CD4-positive, CD25-positive, alpha-beta regulatory T cell (primary cell): ENCODE data around the gene TRIM9. TPM values are rescaled to one million over a fixed set of nuclear protein-coding genes. Genes with fewer than 3 reads are reported as not detected.

Experiments
- ATAC-seq, 2 donors: fragments of 150-1000 bp; cut with Tn5 transposase; one replicate each; pipeline ENCODE4 v1.10.0; 2021; ENCODE audit warnings: low read depth in 2 of 2, moderate number of reproducible peaks in 2 of 2, moderate library complexity in 1 of 2
- DNase-seq, 3 donors: peaks; one replicate each; pipeline versions ENCODE4 v3.0.0 to v3.0.0-alpha.2; 2012 to 2022; ENCODE audit warnings: mixed read lengths in 1 of 3
- H3K27ac ChIP-seq: one replicate; pipeline ENCODE4 v1.7.0; 2013; ENCODE audit warnings: mild to moderate bottlenecking, low read length; ENCODE audit not compliant: insufficient read depth, poor library complexity, severe bottlenecking
- H3K27me3 ChIP-seq: one replicate; pipeline ENCODE4 v1.7.0; 2013; ENCODE audit warnings: low read length; ENCODE audit not compliant: control insufficient read depth, insufficient read depth
- H3K36me3 ChIP-seq: one replicate; pipeline ENCODE4 v1.7.0; 2013; ENCODE audit warnings: mild to moderate bottlenecking, low read length, moderate library complexity; ENCODE audit not compliant: control insufficient read depth, insufficient read depth
- H3K4me1 ChIP-seq: 2 replicates; pipeline ENCODE4 v1.7.0; 2013; ENCODE audit warnings: mild to moderate bottlenecking, low read length; ENCODE audit not compliant: insufficient read depth, control insufficient read depth, poor library complexity, severe bottlenecking
- H3K4me3 ChIP-seq: one replicate; pipeline ENCODE4 v1.7.0; 2013; ENCODE audit warnings: low read depth, mild to moderate bottlenecking, low read length, moderate library complexity
- H3K9me3 ChIP-seq, 2 experiments: 1 replicate in 1 of 2; 2 replicates in 1 of 2; pipeline ENCODE4 v1.7.0; 2013; ENCODE audit warnings: low read length in 2 of 2, mild to moderate bottlenecking in 1 of 2, moderate library complexity in 1 of 2; ENCODE audit not compliant: control insufficient read depth in 2 of 2
- H3K27ac Mint-ChIP-seq, 3 donors: one replicate each; pipeline ENCODE4 v1.8.0; 2020 to 2022; ENCODE audit warnings: mild to moderate bottlenecking in 3 of 3, mixed read lengths in 3 of 3, moderate library complexity in 2 of 3
- H3K27me3 Mint-ChIP-seq: one replicate; pipeline ENCODE4 v1.8.0; 2022; ENCODE audit warnings: mild to moderate bottlenecking, mixed read lengths
- H3K36me3 Mint-ChIP-seq: one replicate; pipeline ENCODE4 v1.8.0; 2020; ENCODE audit warnings: mixed read lengths
- H3K4me1 Mint-ChIP-seq, 4 donors: one replicate each; pipeline ENCODE4 v1.8.0; 2020 to 2022; ENCODE audit warnings: mixed read lengths in 4 of 4, mild to moderate bottlenecking in 1 of 4
- H3K4me3 Mint-ChIP-seq, 4 donors: one replicate each; pipeline ENCODE4 v1.8.0; 2020 to 2022; ENCODE audit warnings: mild to moderate bottlenecking in 4 of 4, mixed read lengths in 4 of 4, moderate library complexity in 3 of 4
- H3K9me3 Mint-ChIP-seq, 7 donors: one replicate each; pipeline ENCODE4 v1.8.0; 2020 to 2022; ENCODE audit warnings: mixed read lengths in 7 of 7, mild to moderate bottlenecking in 3 of 7, moderate library complexity in 2 of 7
- polyA plus RNA-seq, 4 donors: library from polyadenylated mRNA; unstranded; fragments of 300-500 nt; fragmentation: Illumina TruSeq; gene quantifications; one replicate each; pipeline ENCODE4 v1.2.3, GENCODE V29; 2021
- total RNA-seq: library from RNA; stranded (reverse); gene quantifications from one replicate; pipeline ENCODE4 v1.2.3, GENCODE V29; 2022

The TRIM9 gene
- total RNA-seq (0.12 TPM), polyA plus RNA-seq (under 1 TPM in 3 of 4 donors, not detected in 1; 0.11 to 0.52 (median 0.17) TPM)

GRCh38 chr14:51094901-51095853 lies at the start of gene TRIM9:
Gene TRIM9, minus strand, starts transcription at chr14:51095105. Its CDS starts 166 bp downstream, at chr14:51094939.
- Mint-ChIP-seq H3K4me3 (peak within 1 kb of the TSS; percentile 89 to 94 (median 92)), H3K4me1 (peaks cover 0 to 25% (median 3%) of the 10 kb centered on the region in 4 donors), H3K36me3 (no peaks in the 10 kb centered on the region), H3K27me3 (peaks cover 61% of the 10 kb centered on the region), H3K9me3 (no peaks in the 10 kb centered on the region), H3K27ac (peak within 1 kb of the TSS in 2 of 3 donors; percentile 58 to 86)
- Histone ChIP-seq H3K4me1 (peaks cover 23% of the 10 kb centered on the region), H3K4me3 (peak within 1 kb of the TSS; percentile 64), H3K36me3 (no peaks in the 10 kb centered on the region), H3K9me3 (no peaks in the 10 kb centered on the region), H3K27me3 (peaks cover 22% of the 10 kb centered on the region), H3K27ac (no peak within 1 kb of the TSS)
- ATAC-seq (peak; percentile 93 to 97), DNase-seq (peak; percentile 77 to 96 (median 86))

DNA sequence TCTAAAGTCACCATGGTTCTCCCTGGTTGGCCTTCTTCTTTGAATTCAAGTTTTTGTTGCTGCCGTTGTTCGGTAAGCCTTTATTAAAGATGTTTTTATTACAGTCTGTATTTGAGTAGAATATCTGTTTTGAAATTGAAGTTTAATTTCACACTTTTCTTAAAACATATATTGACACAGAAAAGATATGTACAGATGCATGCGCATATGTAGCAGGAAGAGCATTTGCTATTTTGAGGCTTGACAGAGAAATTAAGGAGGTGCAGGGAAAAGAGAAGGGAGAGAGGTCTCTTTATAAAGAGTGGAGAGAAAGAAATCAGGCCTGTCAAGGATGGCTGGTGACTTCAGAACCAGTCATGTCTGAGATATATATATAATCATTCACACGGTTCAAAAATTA lies 46.0 kb upstream of the TRIM9 start:
- Histone ChIP-seq H3K36me3 (no peaks in the 10 kb centered on the region), H3K4me1 (no peaks in the 10 kb centered on the region), H3K27me3 (no peaks in the 10 kb centered on the region), H3K9me3 (peaks cover 0 to 1% of the 10 kb centered on the region in 2 experiments), H3K4me3 (no peak overlapping the region), H3K27ac (no peak overlapping the region)
- no peaks in the 10 kb centered on the region for H3K36me3 Mint-ChIP-seq
- H3K27me3 Mint-ChIP-seq: peaks cover 10% of the 10 kb centered on the region
- H3K4me3 Mint-ChIP-seq: no peak overlapping the region
- no peaks in the 10 kb centered on the region for H3K4me1 Mint-ChIP-seq
- DNase-seq (no peak), ATAC-seq (no peak)
- H3K27ac Mint-ChIP-seq: no peak overlapping the region
- peaks cover 0 to 6% (median 0%) of the 10 kb centered on the region in 7 donors for H3K9me3 Mint-ChIP-seq

- Histone ChIP-seq H3K4me3 (no peak overlapping the region), H3K36me3 (no peaks in the 10 kb centered on the region), H3K4me1 (no peaks in the 10 kb centered on the region), H3K27me3 (no peaks in the 10 kb centered on the region), H3K9me3 (peaks cover 0 to 1% of the 10 kb centered on the region in 2 experiments), H3K27ac (no peak overlapping the region)
- Mint-ChIP-seq H3K27ac (no peak overlapping the region), H3K4me1 (no peaks in the 10 kb centered on the region), H3K4me3 (no peak overlapping the region), H3K9me3 (peaks cover 0 to 6% (median 2%) of the 10 kb centered on the region in 7 donors), H3K27me3 (peaks cover 9% of the 10 kb centered on the region), H3K36me3 (no peaks in the 10 kb centered on the region)
- DNase-seq (no peak), ATAC-seq (no peak)
Observed at GRCh38 chr14:51140338-51140737, 45.4 kb upstream of the TRIM9 start.

DNA sequence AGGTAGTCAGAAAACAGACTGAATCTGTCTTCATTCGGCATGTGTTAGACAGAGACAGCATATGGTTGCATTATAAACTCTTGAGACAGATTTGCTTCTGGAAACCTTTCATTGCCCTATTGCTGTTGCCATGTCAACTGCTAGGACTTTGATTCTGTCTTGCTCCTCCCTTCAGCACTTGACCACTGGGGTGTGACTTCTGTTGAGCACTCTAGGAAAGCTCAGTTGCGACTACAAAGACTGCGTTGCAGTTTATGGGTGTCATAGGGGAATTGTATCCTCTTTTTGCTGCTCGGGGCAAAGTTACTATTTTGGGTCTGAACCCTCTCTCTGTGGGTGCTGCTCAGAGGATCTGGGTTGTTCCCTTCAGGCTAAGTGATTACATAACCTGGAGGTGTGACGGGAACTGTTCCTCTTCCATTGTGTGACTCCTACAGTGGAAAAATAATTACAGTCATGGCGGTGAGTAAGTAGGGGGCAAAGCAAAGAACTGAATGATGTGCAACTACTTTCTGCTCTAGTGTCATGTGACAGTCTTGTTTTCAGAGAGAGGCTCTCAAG lies 44.3 kb upstream of the TRIM9 start:
- Mint-ChIP-seq H3K27ac (no peak overlapping the region), H3K27me3 (peaks cover 9% of the 10 kb centered on the region), H3K4me1 (no peaks in the 10 kb centered on the region), H3K36me3 (no peaks in the 10 kb centered on the region), H3K9me3 (peaks cover 0 to 8% (median 3%) of the 10 kb centered on the region in 7 donors), H3K4me3 (no peak overlapping the region)
- ATAC-seq: peak in 1 of 2 donors; percentile 12
- DNase-seq: no peak
- H3K27ac ChIP-seq: no peak overlapping the region
- H3K27me3 ChIP-seq: no peaks in the 10 kb centered on the region
- no peak overlapping the region for H3K4me3 ChIP-seq
- H3K36me3 ChIP-seq: no peaks in the 10 kb centered on the region
- peaks cover 0 to 1% of the 10 kb centered on the region in 2 experiments for H3K9me3 ChIP-seq
- H3K4me1 ChIP-seq: no peaks in the 10 kb centered on the region

DNA sequence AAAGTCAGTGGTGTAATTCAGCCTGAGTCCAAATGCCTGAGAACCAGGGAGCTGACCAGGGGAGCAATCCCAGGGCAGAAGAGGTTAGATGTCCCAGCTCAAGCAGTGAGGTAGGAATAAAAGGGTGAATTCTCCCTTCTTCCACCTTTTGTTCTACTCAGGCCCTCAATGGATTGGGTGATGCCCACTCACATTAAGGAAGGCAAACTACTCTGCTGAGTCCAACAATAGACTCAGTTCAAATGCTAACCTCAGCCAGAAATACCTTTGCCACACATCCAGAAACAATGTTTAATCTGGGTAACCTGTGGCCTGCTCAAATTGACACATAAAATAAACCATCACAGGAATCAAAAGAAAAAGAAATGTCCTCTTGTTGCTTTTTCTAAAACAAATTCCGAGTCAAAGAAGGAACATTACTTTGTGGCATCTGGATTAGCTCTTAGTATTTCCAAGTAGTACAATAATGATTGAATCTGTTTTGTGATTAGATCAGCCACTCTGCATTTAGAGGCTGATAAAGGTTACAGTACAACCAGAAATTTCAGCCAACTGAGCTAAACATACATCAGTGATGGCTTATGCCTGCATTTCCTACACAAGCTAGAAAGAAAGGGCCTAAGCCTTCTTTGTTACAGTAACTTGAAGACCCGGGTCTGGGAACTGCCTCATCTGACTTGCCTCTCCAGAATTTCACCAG lies 43.6 kb upstream of the TRIM9 start:
- Mint-ChIP-seq H3K4me3 (no peak overlapping the region), H3K4me1 (no peaks in the 10 kb centered on the region), H3K9me3 (peaks cover 0 to 11% (median 5%) of the 10 kb centered on the region in 7 donors), H3K36me3 (no peaks in the 10 kb centered on the region), H3K27ac (no peak overlapping the region), H3K27me3 (peaks cover 9% of the 10 kb centered on the region)
- DNase-seq (no peak), ATAC-seq (no peak)
- H3K27me3 ChIP-seq: no peaks in the 10 kb centered on the region
- H3K36me3 ChIP-seq: no peaks in the 10 kb centered on the region
- H3K27ac ChIP-seq: no peak overlapping the region
- peaks cover 0 to 1% of the 10 kb centered on the region in 2 experiments for H3K9me3 ChIP-seq
- H3K4me1 ChIP-seq: no peaks in the 10 kb centered on the region
- H3K4me3 ChIP-seq: no peak overlapping the region

DNA sequence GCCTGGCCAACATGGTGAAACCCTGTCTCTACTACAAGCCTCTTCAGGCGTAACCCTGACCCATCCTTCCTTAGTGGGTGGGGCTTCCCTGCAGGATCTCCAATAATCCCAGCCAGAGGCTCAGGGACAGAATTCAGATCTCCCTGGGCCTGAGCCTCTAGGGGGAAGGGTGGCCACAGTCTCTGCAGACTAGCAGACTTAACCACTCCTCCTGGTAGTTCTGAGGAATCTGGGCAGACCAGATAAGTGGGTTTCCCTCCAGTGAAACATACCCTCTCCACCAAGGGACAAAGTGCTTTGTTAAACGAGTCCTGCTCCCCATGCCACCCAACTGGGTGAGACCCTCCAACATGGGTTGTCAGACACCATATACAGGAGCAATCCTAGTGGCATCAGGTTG lies 36.6 kb upstream of the TRIM9 start:
- no peaks in the 10 kb centered on the region for H3K36me3 Mint-ChIP-seq
- no peaks in the 10 kb centered on the region for H3K36me3 ChIP-seq
- no peaks in the 10 kb centered on the region for H3K4me1 Mint-ChIP-seq
- no peaks in the 10 kb centered on the region for H3K4me1 ChIP-seq
- H3K9me3 Mint-ChIP-seq: peaks cover 0 to 9% (median 7%) of the 10 kb centered on the region in 7 donors
- no peak overlapping the region for H3K27ac Mint-ChIP-seq
- no peaks in the 10 kb centered on the region for H3K27me3 ChIP-seq
- peaks cover 0 to 2% of the 10 kb centered on the region in 2 experiments for H3K9me3 ChIP-seq
- H3K27me3 Mint-ChIP-seq: peaks cover 14% of the 10 kb centered on the region
- no peak for ATAC-seq
- no peak overlapping the region for H3K27ac ChIP-seq
- H3K4me3 Mint-ChIP-seq: no peak overlapping the region
- DNase-seq: no peak
- H3K4me3 ChIP-seq: no peak overlapping the region

- no peak overlapping the region for H3K27ac Mint-ChIP-seq
- Histone ChIP-seq H3K27ac (no peak overlapping the region), H3K36me3 (no peaks in the 10 kb centered on the region), H3K9me3 (peaks cover 0 to 2% of the 10 kb centered on the region in 2 experiments), H3K4me1 (no peaks in the 10 kb centered on the region), H3K4me3 (no peak overlapping the region), H3K27me3 (no peaks in the 10 kb centered on the region)
- H3K9me3 Mint-ChIP-seq: peaks cover 0 to 7% (median 4%) of the 10 kb centered on the region in 7 donors
- H3K4me1 Mint-ChIP-seq: no peaks in the 10 kb centered on the region
- H3K27me3 Mint-ChIP-seq: peaks cover 10% of the 10 kb centered on the region
- DNase-seq: no peak
- no peak overlapping the region for H3K4me3 Mint-ChIP-seq
- ATAC-seq: no peak
- H3K36me3 Mint-ChIP-seq: no peaks in the 10 kb centered on the region
Observed at GRCh38 chr14:51129130-51129529, 34.2 kb upstream of the TRIM9 start.
